K562 (cell line): ENCODE data around the gene TBC1D17. TPM values are rescaled to one million over a fixed set of nuclear protein-coding genes. Genes with fewer than 3 reads are reported as not detected.

Experiments
- ARNT ChIP-seq, 2 experiments: fragments of 450-650 bp; IDR thresholded peaks; 2 replicates each; pipeline ENCODE4 v1.6.1; 2016; ENCODE audit warnings: mild to moderate bottlenecking in 1 of 2
- C11orf30 ChIP-seq: fragments of 450-650 bp; IDR thresholded peaks from 2 replicates; pipeline ENCODE4 v1.6.1; 2016; ENCODE audit warnings: low read depth, mild to moderate bottlenecking
- HMG20A ChIP-seq: fragments of 450-650 bp; formaldehyde crosslinking; conservative IDR thresholded peaks from 2 replicates; pipeline ENCODE4 v1.4.0; 2020; ENCODE audit warnings: mild to moderate bottlenecking, mixed read lengths
- NCOR1 ChIP-seq: fragments of 450-650 bp; IDR thresholded peaks from 2 replicates; pipeline ENCODE4 v1.6.1; 2016; ENCODE audit warnings: mild to moderate bottlenecking, moderate library complexity
- NFE2L1 ChIP-seq: fragments of 450-650 bp; IDR thresholded peaks from 2 replicates; pipeline ENCODE4 v1.6.1; 2016; ENCODE audit warnings: missing genetic modification characterization, low read depth, mild to moderate bottlenecking, missing compliant biosample characterization, moderate library complexity, borderline replicate concordance
- SMAD1 ChIP-seq: fragments of 150-350 bp; IDR thresholded peaks from 2 replicates; pipeline ENCODE4 v1.6.1; 2014; ENCODE audit warnings: low read length, low read depth; ENCODE audit not compliant: partially characterized antibody
- SMAD3 ChIP-seq: fragments of 450-650 bp; formaldehyde crosslinking; conservative IDR thresholded peaks from 2 replicates; pipeline ENCODE4 v1.4.0; 2020; ENCODE audit warnings: mild to moderate bottlenecking
- SNRNP70 ChIP-seq: fragments of 200-400 bp; formaldehyde crosslinking; optimal IDR thresholded peaks from 2 replicates; pipeline ENCODE3; 2017; ENCODE audit warnings: low read depth, low read length
- TAF1 ChIP-seq: IDR thresholded peaks from 2 replicates; pipeline ENCODE4 v1.6.1; 2011; ENCODE audit warnings: mild to moderate bottlenecking, low read length, moderate library complexity; ENCODE audit not compliant: insufficient read depth, control insufficient read depth, severe bottlenecking; ENCODE audit errors: extremely low read depth
- ZEB2 ChIP-seq: fragments of 450-650 bp; IDR thresholded peaks from 2 replicates; pipeline ENCODE4 v1.6.1; 2016
- polyA plus RNA-seq, 8 experiments: library from polyadenylated mRNA; depleted of rRNA in 4 of 8; stranded (reverse) in 5 of 8; unstranded in 3 of 8; fragments of >200 nt; fragmentation: Nextera tagmentation in 2 of 8; fragmentation: Illumina TruSeq in 1 of 8; extraction: Ambion mirVana in 2 of 8; extraction: Trizol in 1 of 8; gene quantifications; 2 replicates each; pipeline versions ENCODE4 v1.2.1 to v1.2.3, GENCODE V29; 2011 to 2014; ENCODE audit warnings: inconsistent platforms in 1 of 8, missing spikeins in 1 of 8
- total RNA-seq, 7 experiments: library from RNA; depleted of rRNA in 6 of 7; stranded (reverse); fragments of >200 nt in 6 of 7; fragmentation: Illumina TruSeq in 2 of 7; extraction: Trizol in 2 of 7; gene quantifications; 2 replicates each; pipeline versions ENCODE4 v1.2.1 to v1.2.3, GENCODE V29; 2011 to 2021; ENCODE audit warnings: low replicate concordance in 1 of 7
- TF ChIP-seq, protein P1 (sequence below): fragments of 450-650 bp; formaldehyde crosslinking; IDR thresholded peaks from 2 replicates; pipeline ENCODE4 v1.4.0; 2020; ENCODE audit warnings: mild to moderate bottlenecking, moderate library complexity
- TF ChIP-seq, protein P2 (sequence below): fragments of 250-450 bp; sonication (Bioruptor Pico); IDR thresholded peaks from 2 replicates; pipeline ENCODE4 v1.4.0; 2020; ENCODE audit warnings: mild to moderate bottlenecking
- TF ChIP-seq, protein P3 (sequence below): fragments of 200-600 bp; sonication (generic); IDR thresholded peaks from one replicate; pipeline ENCODE4 v1.6.1; 2012; ENCODE audit warnings: mild to moderate bottlenecking, low read depth, low read length, inconsistent platforms

The TBC1D17 gene
- total and polyA plus RNA-seq, 9 of the 15 experiments (the other 6 are each of a cell fraction or from before 2014, with no cell fraction given) = 0.42 to 16.0 (median 3.8) TPM

DNA sequence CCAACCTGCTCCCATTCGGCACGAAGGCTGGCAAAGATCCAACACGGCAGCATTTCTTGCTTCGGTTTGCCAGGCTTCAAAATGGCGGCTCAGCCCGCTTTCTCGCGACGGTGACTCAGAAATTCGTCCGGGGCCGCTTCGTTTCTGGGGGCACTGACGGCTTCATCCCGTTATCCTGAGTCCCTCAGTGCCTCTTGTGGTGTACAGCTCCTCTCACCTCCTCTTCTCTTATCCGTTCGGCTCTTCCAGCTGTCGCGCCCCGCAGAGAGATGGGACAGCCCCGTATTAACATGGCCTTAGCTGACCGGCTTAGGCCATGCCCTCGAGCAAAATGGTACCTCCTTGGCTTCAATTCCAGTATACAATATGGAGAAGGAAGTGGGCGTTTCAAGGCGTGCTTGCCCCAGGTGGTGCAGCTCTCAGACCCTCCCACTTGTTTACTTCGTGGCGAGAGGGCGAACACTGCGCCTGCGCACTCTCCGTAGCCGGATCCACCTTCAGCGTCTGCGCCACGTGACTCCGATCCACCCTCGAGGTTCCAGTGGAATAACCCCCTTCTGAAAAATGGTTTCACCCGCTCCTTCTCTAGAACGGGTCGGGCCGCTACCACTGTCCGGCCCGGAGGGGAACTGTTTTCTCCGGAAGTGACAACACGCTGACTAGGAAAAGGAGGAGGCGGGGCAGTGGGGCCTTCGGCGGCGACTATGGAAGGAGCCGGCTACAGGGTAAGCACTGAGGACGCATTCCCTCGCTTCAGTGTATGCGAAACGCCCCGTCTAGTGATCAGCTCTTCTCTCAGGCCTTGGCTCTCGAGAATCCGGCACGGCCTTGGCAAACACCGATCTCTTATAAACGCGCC is at the start of gene TBC1D17, which contains the start of gene AKT1S1 (continued):
- TF ChIP-seq, protein P1, sequence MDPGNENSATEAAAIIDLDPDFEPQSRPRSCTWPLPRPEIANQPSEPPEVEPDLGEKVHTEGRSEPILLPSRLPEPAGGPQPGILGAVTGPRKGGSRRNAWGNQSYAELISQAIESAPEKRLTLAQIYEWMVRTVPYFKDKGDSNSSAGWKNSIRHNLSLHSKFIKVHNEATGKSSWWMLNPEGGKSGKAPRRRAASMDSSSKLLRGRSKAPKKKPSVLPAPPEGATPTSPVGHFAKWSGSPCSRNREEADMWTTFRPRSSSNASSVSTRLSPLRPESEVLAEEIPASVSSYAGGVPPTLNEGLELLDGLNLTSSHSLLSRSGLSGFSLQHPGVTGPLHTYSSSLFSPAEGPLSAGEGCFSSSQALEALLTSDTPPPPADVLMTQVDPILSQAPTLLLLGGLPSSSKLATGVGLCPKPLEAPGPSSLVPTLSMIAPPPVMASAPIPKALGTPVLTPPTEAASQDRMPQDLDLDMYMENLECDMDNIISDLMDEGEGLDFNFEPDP (CRISPR knock-in tag) = no peak
- TF ChIP-seq C11orf30 (peak; percentile 68), SNRNP70 (no peak), ARNT (IDR thresholded peaks at IDR 0.05) (peak in 1 of 2 experiments; percentile 59; a peak in 1 of 4 replicates), SMAD1 (peak; percentile 72), NCOR1 (no peak), NFE2L1 (tag) (no peak), TAF1 (peak; percentile 65), HMG20A (CRISPR knock-in tag) (no peak), SMAD3 (0 out of 2 replicates have a peak, but pooled peaks have one; percentile 45), ZEB2 (no peak)
- TF ChIP-seq, protein P2, sequence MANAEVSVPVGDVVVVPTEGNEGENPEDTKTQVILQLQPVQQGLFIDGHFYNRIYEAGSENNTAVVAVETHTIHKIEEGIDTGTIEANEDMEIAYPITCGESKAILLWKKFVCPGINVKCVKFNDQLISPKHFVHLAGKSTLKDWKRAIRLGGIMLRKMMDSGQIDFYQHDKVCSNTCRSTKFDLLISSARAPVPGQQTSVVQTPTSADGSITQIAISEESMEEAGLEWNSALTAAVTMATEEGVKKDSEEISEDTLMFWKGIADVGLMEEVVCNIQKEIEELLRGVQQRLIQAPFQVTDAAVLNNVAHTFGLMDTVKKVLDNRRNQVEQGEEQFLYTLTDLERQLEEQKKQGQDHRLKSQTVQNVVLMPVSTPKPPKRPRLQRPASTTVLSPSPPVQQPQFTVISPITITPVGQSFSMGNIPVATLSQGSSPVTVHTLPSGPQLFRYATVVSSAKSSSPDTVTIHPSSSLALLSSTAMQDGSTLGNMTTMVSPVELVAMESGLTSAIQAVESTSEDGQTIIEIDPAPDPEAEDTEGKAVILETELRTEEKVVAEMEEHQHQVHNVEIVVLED (CRISPR knock-in tag) = 0 out of 2 replicates have a peak, but pooled peaks have one; percentile 18
- TF ChIP-seq, protein P3, sequence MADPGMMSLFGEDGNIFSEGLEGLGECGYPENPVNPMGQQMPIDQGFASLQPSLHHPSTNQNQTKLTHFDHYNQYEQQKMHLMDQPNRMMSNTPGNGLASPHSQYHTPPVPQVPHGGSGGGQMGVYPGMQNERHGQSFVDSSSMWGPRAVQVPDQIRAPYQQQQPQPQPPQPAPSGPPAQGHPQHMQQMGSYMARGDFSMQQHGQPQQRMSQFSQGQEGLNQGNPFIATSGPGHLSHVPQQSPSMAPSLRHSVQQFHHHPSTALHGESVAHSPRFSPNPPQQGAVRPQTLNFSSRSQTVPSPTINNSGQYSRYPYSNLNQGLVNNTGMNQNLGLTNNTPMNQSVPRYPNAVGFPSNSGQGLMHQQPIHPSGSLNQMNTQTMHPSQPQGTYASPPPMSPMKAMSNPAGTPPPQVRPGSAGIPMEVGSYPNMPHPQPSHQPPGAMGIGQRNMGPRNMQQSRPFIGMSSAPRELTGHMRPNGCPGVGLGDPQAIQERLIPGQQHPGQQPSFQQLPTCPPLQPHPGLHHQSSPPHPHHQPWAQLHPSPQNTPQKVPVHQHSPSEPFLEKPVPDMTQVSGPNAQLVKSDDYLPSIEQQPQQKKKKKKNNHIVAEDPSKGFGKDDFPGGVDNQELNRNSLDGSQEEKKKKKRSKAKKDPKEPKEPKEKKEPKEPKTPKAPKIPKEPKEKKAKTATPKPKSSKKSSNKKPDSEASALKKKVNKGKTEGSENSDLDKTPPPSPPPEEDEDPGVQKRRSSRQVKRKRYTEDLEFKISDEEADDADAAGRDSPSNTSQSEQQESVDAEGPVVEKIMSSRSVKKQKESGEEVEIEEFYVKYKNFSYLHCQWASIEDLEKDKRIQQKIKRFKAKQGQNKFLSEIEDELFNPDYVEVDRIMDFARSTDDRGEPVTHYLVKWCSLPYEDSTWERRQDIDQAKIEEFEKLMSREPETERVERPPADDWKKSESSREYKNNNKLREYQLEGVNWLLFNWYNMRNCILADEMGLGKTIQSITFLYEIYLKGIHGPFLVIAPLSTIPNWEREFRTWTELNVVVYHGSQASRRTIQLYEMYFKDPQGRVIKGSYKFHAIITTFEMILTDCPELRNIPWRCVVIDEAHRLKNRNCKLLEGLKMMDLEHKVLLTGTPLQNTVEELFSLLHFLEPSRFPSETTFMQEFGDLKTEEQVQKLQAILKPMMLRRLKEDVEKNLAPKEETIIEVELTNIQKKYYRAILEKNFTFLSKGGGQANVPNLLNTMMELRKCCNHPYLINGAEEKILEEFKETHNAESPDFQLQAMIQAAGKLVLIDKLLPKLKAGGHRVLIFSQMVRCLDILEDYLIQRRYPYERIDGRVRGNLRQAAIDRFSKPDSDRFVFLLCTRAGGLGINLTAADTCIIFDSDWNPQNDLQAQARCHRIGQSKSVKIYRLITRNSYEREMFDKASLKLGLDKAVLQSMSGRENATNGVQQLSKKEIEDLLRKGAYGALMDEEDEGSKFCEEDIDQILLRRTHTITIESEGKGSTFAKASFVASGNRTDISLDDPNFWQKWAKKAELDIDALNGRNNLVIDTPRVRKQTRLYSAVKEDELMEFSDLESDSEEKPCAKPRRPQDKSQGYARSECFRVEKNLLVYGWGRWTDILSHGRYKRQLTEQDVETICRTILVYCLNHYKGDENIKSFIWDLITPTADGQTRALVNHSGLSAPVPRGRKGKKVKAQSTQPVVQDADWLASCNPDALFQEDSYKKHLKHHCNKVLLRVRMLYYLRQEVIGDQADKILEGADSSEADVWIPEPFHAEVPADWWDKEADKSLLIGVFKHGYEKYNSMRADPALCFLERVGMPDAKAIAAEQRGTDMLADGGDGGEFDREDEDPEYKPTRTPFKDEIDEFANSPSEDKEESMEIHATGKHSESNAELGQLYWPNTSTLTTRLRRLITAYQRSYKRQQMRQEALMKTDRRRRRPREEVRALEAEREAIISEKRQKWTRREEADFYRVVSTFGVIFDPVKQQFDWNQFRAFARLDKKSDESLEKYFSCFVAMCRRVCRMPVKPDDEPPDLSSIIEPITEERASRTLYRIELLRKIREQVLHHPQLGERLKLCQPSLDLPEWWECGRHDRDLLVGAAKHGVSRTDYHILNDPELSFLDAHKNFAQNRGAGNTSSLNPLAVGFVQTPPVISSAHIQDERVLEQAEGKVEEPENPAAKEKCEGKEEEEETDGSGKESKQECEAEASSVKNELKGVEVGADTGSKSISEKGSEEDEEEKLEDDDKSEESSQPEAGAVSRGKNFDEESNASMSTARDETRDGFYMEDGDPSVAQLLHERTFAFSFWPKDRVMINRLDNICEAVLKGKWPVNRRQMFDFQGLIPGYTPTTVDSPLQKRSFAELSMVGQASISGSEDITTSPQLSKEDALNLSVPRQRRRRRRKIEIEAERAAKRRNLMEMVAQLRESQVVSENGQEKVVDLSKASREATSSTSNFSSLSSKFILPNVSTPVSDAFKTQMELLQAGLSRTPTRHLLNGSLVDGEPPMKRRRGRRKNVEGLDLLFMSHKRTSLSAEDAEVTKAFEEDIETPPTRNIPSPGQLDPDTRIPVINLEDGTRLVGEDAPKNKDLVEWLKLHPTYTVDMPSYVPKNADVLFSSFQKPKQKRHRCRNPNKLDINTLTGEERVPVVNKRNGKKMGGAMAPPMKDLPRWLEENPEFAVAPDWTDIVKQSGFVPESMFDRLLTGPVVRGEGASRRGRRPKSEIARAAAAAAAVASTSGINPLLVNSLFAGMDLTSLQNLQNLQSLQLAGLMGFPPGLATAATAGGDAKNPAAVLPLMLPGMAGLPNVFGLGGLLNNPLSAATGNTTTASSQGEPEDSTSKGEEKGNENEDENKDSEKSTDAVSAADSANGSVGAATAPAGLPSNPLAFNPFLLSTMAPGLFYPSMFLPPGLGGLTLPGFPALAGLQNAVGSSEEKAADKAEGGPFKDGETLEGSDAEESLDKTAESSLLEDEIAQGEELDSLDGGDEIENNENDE = no peak
